Measurements from ENCODE around the gene DDX10. TPM values are rescaled to one million over a fixed set of nuclear protein-coding genes. Genes with fewer than 3 reads are reported as not detected.

The DDX10 gene
- total and polyA plus RNA-seq, 10 donors: 17.5 to 39.3 (median 23.0) TPM

- WGBS, 5 donors: 75 to 89% (median 85%) methylated on average over 1 of the region's 1 CpG
- H3K27me3 ChIP-seq (replicated peaks in 1 of 7): no peaks in the 10 kb centered on the region
- no peak for TF ChIP-seq CTCF (IDR thresholded peaks at IDR 0.05 in 8 of 11, conservative IDR thresholded peaks at IDR 0.05 in 3 of 11)
- no peak for TF ChIP-seq POLR2AphosphoS5 (IDR thresholded peaks at IDR 0.05)
- TF ChIP-seq POLR2A (IDR thresholded peaks at IDR 0.05): no peak
- no peaks in the 10 kb centered on the region for H3K9me3 ChIP-seq
- DNase-seq: no peak
- H3K4me3 ChIP-seq: no peak overlapping the region
- peaks cover 0 to 41% (median 14%) of the 10 kb centered on the region in 6 donors for H3K36me3 ChIP-seq
- no peak overlapping the region for H3K27ac ChIP-seq
- no peaks in the 10 kb centered on the region for H3K4me1 ChIP-seq
- intact Hi-C loops (cut with DNase I; ENCODE audit: low total_unique reads): no loop called here
Observed at GRCh38 chr11:108938604-108939003, 273.7 kb downstream of the DDX10 start.

GRCh38 chr11:108939135-108939534 lies 274.3 kb downstream of the DDX10 start:
- Histone ChIP-seq H3K27ac (no peak overlapping the region), H3K9me3 (no peaks in the 10 kb centered on the region), H3K27me3 (replicated peaks in 1 of 7) (no peaks in the 10 kb centered on the region), H3K36me3 (peaks cover 0 to 43% (median 14%) of the 10 kb centered on the region in 6 donors), H3K4me1 (no peaks in the 10 kb centered on the region), H3K4me3 (no peak overlapping the region)
- TF ChIP-seq POLR2AphosphoS5 (IDR thresholded peaks at IDR 0.05) (no peak), POLR2A (IDR thresholded peaks at IDR 0.05) (no peak), CTCF (IDR thresholded peaks at IDR 0.05 in 8 of 11, conservative IDR thresholded peaks at IDR 0.05 in 3 of 11) (no peak)
- intact Hi-C loops (cut with DNase I; ENCODE audit: low total_unique reads): no loop called here
- 93 to 100% (median 100%) methylated on average over 1 of the region's 1 CpG for WGBS, 5 donors
- no peak for DNase-seq

- Histone ChIP-seq H3K4me1 (no peaks in the 10 kb centered on the region), H3K27me3 (replicated peaks in 1 of 7) (no peaks in the 10 kb centered on the region), H3K9me3 (peaks cover 0 to 6% (median under 1%) of the 10 kb centered on the region in 8 donors), H3K36me3 (peaks cover 0 to 43% (median 14%) of the 10 kb centered on the region in 6 donors), H3K4me3 (no peak overlapping the region), H3K27ac (no peak overlapping the region)
- TF ChIP-seq POLR2AphosphoS5 (IDR thresholded peaks at IDR 0.05): no peak
- WGBS, 5 donors: 89 to 97% (median 93%) methylated on average over 4 of the region's 4 CpGs
- DNase-seq: no peak
- intact Hi-C loops (cut with DNase I; ENCODE audit: low total_unique reads): no loop called here
Observed at GRCh38 chr11:108943853-108944252, 279.0 kb downstream of the DDX10 start.

- Histone ChIP-seq H3K36me3 (peaks cover 0 to 42% (median 14%) of the 10 kb centered on the region in 6 donors), H3K9me3 (peaks cover 0 to 12% (median 4%) of the 10 kb centered on the region in 8 donors), H3K27me3 (replicated peaks in 1 of 7) (no peaks in the 10 kb centered on the region), H3K4me1 (no peaks in the 10 kb centered on the region), H3K27ac (no peak overlapping the region), H3K4me3 (no peak overlapping the region)
- intact Hi-C loops (cut with DNase I; ENCODE audit: low total_unique reads): no loop called here
- no peak for TF ChIP-seq POLR2AphosphoS5 (IDR thresholded peaks at IDR 0.05)
- TF ChIP-seq CTCF (IDR thresholded peaks at IDR 0.05 in 8 of 11, conservative IDR thresholded peaks at IDR 0.05 in 3 of 11): no peak
- TF ChIP-seq POLR2A (IDR thresholded peaks at IDR 0.05): no peak
- WGBS, 5 donors: 90 to 98% (median 94%) methylated on average over 6 of the region's 6 CpGs
- no peak for DNase-seq
Observed at GRCh38 chr11:108944471-108945178, 279.8 kb downstream of the DDX10 start.

Measured in spleen (tissue), 11 donors.